Measurements from ENCODE around the gene RPS29.
"Not testable (repeated sequence)": the region's sequence is repeated elsewhere in the genome, so short reads cannot be mapped to it uniquely, and the experiment has no call there.

The RPS29 gene

DNA sequence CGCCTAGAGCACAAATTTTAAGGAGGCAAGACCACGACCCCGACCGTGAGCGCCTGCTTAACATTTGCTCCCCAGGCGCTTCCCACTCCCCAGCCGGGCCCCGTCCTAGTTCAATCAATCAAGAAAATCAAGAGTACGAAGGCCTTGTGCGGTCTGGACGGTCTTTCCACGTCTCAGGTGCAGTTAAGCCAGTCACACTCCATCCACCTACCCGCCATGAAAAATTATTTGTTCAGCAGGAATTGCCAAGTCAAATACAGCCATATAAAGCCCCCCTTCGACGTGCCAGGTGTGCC lies 12.0 kb upstream of the RPS29 start:
- no peak for DNase-seq (ENCODE audit: low spot score)

GRCh38 chr14:49594347-49595091 lies 8.3 kb upstream of the RPS29 start:
- no peak for DNase-seq (ENCODE audit: low spot score)

DNA sequence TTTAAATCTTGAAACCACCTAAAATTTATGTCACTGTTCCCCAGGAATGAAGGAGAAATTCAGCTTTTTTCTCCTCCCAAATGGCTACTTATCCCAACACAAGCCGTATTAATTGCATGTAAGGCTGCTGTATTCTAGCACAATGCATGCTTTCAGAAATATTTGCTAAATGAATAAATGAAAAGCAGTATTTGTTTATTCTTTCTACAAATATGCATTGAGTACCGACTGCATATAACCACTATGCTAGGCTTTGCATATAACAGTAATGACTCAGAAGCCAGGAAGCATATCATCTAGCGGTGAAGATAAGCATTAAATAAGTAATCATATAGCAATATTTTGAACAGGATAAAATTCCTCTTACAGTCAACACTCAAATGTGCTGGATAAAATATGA lies 6.8 kb upstream of the RPS29 start:
- no peak for DNase-seq (ENCODE audit: low spot score)

GRCh38 chr14:49589387-49589786 lies 3.2 kb upstream of the RPS29 start:
- DNase-seq (ENCODE audit: low spot score), result no peak

- DNase-seq (ENCODE audit: low spot score), result no peak
Observed at GRCh38 chr14:49586673-49587460, 687 bp upstream of the RPS29 start.

DNA sequence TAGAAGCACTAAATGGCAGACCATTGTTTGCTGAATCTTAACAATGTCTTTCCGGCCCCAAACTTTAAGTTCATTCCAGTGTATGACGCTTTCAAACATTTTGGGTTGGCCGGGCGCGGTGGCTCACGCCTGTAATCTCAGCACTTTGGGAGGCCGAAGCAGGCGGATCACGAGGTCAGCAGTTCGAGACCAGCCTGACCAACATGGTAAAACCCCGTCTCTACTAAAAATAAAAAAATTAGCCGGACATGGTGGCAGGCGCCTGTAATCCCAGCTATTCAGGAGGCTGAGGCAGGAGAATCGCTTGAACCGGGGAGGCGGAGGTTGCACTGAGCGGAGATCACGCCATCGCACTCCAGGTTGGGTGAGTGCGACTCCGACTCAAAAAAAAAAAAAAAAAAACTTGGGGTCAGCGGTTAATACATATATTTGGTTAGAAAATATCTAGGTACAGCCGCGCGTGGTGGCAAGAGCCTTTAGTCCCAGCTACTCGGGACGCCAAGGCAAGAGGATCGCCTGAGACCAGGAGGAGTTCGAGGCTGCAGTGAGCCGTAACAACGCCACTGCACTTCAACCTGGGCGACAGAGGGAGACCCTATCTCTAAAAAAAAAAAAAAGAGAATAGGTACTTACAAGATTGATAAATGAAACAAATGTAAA lies 1.1 kb downstream of the RPS29 start:
- not testable (repeated sequence) for DNase-seq (ENCODE audit: low spot score)

GRCh38 chr14:49584058-49584457 lies 2.1 kb downstream of the RPS29 start:
- DNase-seq (ENCODE audit: low spot score), result no peak

DNA sequence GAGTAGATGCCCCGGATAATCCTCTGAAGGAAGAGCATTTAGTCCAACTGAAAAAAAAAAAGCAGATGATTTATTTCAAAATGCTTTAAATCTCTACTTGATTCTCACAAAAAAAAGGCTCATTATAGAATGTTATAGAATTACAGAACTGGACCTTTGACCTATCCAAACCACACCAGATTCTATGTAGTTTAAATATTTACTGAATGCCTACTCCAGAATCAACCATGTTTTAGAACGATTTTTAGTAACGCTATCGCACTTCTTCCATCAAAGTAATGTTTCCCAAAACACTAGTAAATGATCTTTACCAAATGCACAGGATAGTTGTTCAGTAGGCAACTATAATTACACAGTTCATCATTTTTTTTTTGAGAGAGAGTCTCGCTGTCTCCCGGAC lies 2.6 kb downstream of the RPS29 start:
- no peak for DNase-seq (ENCODE audit: low spot score)

DNA sequence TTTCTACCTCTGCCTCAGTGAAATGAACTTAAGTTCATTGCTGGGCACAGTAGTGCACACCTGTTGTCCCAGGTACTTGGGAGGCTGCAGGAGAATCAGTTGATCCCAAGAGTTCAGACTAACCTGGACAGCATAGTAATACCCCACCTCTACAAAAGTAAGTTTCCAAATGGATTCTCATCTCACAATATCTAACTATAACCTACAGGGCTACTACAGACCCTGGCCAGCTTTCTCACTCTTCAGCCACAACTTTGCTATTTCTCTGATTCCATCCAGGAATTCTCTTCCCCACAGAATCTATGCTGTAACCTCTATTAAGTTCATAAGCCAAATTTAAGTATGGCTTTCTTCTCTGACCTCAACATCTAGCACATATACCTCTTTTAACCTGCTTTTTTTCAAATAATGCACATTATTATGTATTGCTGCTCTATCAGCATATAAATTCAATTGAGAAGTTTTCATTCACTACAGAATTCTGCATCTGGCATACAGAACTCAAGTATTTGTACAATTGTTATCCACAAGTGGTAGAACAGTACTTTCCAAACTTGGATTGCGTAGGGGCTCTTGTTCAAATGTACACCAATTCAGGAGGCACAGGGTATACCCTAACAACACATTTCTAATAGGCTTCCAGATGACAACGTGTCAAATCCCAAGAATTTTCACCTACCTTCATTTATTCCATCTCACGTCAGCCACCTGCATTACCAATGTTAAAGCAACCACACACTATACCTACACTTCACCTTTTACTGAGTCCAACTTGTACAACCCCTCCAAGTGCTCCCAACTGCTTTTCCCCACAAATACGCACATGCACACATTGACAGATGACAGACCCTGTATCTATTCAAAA lies 3.8 kb downstream of the RPS29 start:
- no peak for DNase-seq (ENCODE audit: low spot score)

DNA sequence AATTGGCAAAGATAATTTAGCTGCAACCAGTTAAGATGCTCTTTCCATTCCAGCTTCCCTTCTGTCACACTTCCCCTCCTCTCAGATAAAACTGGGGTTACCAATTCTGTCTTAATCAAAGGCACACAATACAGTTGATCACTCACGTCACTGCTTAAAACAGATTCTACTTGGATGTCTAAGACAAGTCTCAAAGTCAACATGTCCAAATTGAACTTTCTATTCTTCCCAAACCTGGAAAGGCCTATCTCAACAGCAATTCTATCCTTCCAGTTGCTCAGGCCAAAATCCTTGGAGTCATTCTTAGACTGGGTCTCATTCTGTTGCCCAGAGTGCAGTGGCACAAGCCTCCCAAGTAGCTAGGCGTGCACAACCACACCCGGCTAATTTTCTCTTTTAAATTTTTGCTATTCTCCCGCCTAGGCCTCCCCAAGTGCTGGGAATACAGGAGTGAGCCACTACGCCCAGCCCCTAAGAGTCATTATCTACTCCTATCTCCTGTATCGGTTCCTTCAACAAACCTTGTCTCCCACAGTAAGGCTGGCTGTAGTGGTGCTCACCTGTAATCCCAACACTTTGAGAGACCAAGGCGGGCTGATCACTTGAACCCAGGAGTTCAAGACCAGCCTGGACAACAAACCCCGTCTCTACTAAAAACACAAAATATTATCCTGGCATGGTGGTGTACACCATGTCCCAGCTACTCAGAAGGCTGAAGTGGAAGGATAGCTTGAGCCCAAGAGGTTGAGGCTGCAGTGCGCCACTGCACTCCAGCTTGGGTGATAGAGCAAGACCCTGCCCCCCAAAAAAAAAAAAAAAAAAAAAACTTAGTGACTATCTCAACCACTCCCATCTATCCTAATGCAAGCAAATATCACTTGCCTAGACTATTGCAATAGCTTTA lies 4.7 kb downstream of the RPS29 start:
- DNase-seq (ENCODE audit: low spot score), result no peak

DNA sequence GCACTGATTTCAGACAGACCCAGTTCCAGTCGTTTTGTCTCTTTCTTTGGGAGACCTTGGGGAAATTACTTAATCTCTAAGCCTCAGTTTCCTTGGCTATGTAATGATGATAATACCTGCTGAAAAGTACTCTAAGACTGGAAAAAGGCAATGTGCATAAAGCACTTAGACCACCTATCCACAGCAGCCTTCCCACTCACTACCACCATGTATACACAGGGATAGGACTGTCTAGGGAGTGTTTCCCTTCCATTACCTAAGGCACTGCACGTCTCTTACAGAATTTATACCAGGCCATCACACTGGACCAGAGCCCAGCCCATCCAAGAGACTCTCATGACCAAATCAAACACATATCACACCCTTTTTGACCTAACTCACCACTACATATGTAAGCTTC lies 6.3 kb downstream of the RPS29 start:
- DNase-seq (ENCODE audit: low spot score), result no peak

DNA sequence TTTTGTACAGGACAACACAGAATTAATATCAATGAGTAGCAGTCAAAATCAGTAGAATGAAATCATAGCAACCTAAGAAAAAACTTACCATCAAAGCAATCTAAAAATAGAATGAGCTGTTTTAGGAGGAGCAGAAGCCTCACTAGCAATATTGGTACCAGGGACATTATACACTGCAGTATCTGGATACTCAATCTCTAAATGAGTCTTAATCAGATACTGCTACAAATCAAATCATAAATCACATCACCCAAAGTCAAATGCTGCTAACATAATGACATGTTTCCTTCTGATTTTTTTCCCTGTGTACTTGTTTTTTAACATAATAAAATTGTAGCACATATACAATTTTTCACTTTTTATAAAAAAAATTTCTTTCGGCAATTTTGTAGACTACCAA lies 8.0 kb downstream of the RPS29 start:
- no peak for DNase-seq (ENCODE audit: low spot score)

DNA sequence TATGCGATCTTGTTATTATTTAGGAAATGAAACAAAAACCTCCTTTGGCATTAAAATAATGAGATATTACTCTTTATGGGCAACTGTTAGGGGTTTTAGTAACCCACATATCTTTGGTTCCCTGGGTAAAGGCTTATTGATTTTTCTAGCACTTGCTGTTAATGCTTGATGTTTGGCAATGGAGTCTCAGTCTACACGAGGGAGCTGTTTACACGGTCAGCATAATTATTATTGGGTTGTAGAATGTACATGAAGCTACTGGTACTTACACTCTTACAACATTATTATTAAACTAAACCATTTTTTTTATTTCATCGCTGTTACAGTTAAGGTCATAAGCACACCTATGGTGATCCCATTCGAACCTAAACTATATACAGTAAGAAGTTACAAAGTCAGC lies 12.1 kb downstream of the RPS29 start:
- no peak for DNase-seq (ENCODE audit: low spot score)

GRCh38 chr14:49569281-49569680 lies 16.9 kb downstream of the RPS29 start:
- no peak for DNase-seq (ENCODE audit: low spot score)

DNA sequence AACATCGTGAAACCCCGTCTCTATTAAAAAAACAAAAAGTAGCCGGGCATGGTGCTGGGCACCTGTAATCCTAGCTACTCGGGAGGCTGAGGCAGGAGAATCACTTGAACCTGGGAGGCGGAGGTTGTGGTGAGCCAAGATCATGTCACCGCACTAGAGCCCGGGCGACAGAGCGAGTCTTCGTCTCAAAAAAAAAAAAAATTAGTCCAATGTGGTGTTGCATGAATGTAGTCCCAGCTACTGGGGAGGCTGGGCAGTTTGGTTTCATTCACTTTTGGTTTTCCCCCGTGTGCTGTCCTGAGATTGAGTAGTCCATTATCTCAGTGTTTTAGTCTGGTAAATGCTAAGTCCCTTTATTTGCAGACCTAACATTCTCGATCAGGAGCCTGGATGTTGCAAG lies 19.5 kb downstream of the RPS29 start:
- no peak for DNase-seq (ENCODE audit: low spot score)

DNA sequence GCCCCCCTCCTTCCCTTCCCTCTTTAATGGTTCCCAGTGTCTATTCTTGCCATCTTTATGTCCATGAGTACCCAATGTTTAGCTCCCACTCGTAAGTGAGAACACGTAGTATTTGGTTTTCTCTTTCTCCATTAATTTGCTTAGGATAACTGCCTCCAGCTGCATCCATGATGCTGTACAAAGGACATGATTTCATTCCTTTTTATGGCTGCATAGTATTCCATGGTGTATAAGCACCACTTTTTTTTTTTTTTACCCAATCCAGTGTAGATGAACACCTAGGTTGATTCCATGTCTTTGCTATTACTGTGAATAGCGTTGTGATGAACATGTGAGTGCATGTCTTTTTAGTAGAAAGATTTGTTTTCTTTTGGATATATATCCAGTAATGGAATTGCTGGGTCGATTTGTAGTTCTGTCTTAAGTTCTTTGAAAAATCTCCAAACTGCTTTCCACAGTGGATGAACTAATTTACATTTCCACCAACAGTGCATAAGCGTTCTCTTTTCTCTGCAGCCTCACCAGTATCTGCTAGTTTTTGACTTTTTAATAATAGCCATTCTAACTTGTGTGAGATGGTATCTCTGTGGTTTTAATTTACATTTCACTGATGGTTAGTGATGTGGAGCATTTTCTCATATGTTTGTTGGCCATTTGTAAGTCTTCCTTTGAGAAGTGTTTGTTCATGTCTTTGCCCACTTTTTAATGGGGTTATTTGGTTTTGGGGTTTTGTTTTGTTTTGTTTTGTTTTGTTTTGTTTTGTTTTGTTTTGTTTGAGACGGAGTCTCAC lies 26.0 kb downstream of the RPS29 start:
- DNase-seq (ENCODE audit: low spot score), result no peak

GRCh38 chr14:49553892-49554291 lies 32.3 kb downstream of the RPS29 start:
- no peak for DNase-seq (ENCODE audit: low spot score)

DNA sequence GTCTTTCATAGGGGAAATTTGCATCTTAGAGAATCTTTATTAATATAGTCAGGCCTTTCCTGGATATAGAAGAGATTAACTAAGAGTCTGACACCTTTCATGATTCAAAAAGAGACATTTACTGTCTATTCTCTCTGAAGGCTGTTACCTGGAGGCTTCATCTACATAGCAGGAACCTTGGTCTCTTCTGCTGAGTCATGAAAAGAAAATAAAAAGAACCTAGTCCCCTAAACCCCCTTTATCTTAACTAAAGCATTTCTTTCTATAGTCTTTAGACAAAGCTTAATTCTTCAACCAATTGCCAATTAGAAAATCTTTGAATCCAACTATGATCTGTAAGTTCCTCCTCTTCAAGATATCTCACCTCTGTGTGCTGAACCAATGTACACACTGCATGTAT lies 33.1 kb downstream of the RPS29 start:
- no peak for DNase-seq (ENCODE audit: low spot score)

DNA sequence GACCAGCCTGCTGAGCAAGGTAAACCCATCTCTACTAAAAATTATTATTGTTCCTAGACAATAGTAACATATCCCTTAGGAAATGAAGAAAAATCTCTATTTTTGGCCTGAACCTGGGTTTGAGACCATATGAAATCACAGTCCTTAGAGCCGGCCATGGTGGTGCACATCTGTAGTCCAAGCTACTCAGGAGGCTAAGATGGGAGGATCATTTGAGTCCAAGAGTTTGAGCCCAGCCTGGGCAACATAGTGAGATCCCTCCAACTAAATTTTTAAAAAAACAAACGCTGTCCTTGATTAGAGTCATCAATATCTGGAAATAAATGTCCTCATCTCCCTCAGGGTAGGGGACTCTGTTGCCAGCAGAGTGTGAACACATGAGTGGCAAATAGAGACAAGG lies 34.6 kb downstream of the RPS29 start:
- DNase-seq (ENCODE audit: low spot score), result no peak
